K562 (cell line): Measurements from ENCODE around the gene C17orf113. TPM values are rescaled to one million over a fixed set of nuclear protein-coding genes. Genes with fewer than 3 reads are reported as not detected.

Experiments used
- ATAC-seq: fragments of 200-7000 bp; cut with Tn5 transposase; 3 replicates; pipeline ENCODE4 v1.9.1; 2020; ENCODE audit warnings: moderate library complexity
- BruUV-seq: library from RNA; stranded (reverse); fragments of 400-500 nt; replicated peaks from 2 replicates; lab custom pipeline; 2021; lab: Mats Ljungman, UMichigan
- CTCF ChIA-PET: fragments of 300-600 bp; formaldehyde crosslinking; extraction: SDS; loops from one replicate; lab custom pipeline; 2021; ENCODE audit warnings: low intra/inter-chr PET ratio; lab: Yijun Ruan, JAX
- POLR2A ChIA-PET: fragments of 300-600, 350-650 bp; sonication (Branson Sonifier 250); formaldehyde crosslinking; extraction: SDS; loops from one replicate; lab custom pipeline; 2021; ENCODE audit warnings: antibody characterized with exemption, inconsistent platforms; lab: Yijun Ruan, JAX
- DNase-seq, 4 experiments: peaks; one replicate each; pipeline versions ENCODE4 v3.0.0 to v3.0.0-alpha.2; 2011 to 2018; ENCODE audit warnings: low spot score in 3 of 4, mixed read lengths in 3 of 4; ENCODE audit errors: extremely low read depth in 1 of 4
- FAIRE-seq: peaks from 2 replicates; lab custom pipeline; 2011; peaks lifted over from hg19 to GRCh38; lab: Jason Lieb, UNC
- H2AFZ ChIP-seq: 2 replicates; pipeline ENCODE4 v1.6.0; 2011; ENCODE audit warnings: low read depth, low read length, control low read depth, inconsistent platforms
- H3K27ac ChIP-seq: fragments of 200-600 bp; 3 replicates; pipeline ENCODE4 v1.8.0; 2011; ENCODE audit warnings: low read depth, mild to moderate bottlenecking, control low read depth, inconsistent platforms, low read length, moderate library complexity, mixed read lengths; ENCODE audit errors: extremely low read depth
- H3K27me3 ChIP-seq, 2 experiments: fragments of 300-600 bp in 1 of 2; 2 replicates in 1 of 2; 3 replicates in 1 of 2; pipeline versions ENCODE4 v1.6.0 to v1.8.0; 2011; ENCODE audit warnings: inconsistent platforms in 2 of 2, low read length in 2 of 2, mild to moderate bottlenecking in 1 of 2, mixed read lengths in 1 of 2, moderate library complexity in 1 of 2; ENCODE audit not compliant: control insufficient read depth in 2 of 2, insufficient read depth in 2 of 2
- H3K36me3 ChIP-seq: fragments of 300-600 bp; 3 replicates; pipeline ENCODE4 v1.8.0; 2011; ENCODE audit warnings: mild to moderate bottlenecking, low read length, inconsistent platforms; ENCODE audit not compliant: control insufficient read depth, insufficient read depth
- H3K4me1 ChIP-seq, 2 experiments: fragments of 200-600 bp in 1 of 2; replicated peaks in 1 of 2; 2 replicates in 1 of 2; 3 replicates in 1 of 2; pipeline versions ENCODE4 v1.5.1 to v1.8.0; 2011; ENCODE audit warnings: inconsistent platforms in 2 of 2, low read length in 2 of 2, mild to moderate bottlenecking in 1 of 2, mixed read lengths in 1 of 2, moderate library complexity in 1 of 2; ENCODE audit not compliant: control insufficient read depth in 2 of 2, insufficient read depth in 2 of 2
- H3K4me2 ChIP-seq: 2 replicates; pipeline ENCODE4 v1.6.1; 2011; ENCODE audit warnings: low read length, control low read depth, inconsistent platforms, mixed read lengths; ENCODE audit not compliant: insufficient read depth
- H3K4me3 ChIP-seq: fragments of 200-600 bp; sonication (generic), shearing (Covaris generic); 2 replicates; pipeline ENCODE4 v1.5.1; 2016; ENCODE audit warnings: control low read depth, inconsistent platforms
- H3K79me2 ChIP-seq: fragments of 200-600 bp; 3 replicates; pipeline ENCODE4 v1.8.0; 2011; ENCODE audit warnings: low read length, inconsistent platforms; ENCODE audit not compliant: control insufficient read depth, insufficient read depth
- H3K9ac ChIP-seq, 2 experiments: 2 replicates each; pipeline versions ENCODE4 v1.6.0 to v1.6.1; 2011; ENCODE audit warnings: low read depth in 2 of 2, low read length in 2 of 2, control low read depth in 1 of 2, inconsistent platforms in 1 of 2, mild to moderate bottlenecking in 1 of 2, mixed read lengths in 1 of 2; ENCODE audit not compliant: insufficient read depth in 1 of 2
- H3K9me1 ChIP-seq: one replicate; pipeline ENCODE4 v1.6.0; 2011; ENCODE audit warnings: inconsistent platforms, mild to moderate bottlenecking, low read length, moderate library complexity; ENCODE audit not compliant: control insufficient read depth, insufficient read depth
- H3K9me3 ChIP-seq: replicated peaks from 2 replicates; pipeline ENCODE4 v1.5.1; 2011; ENCODE audit warnings: low read depth, low read length, inconsistent platforms; ENCODE audit not compliant: control insufficient read depth, insufficient read depth
- H4K20me1 ChIP-seq: replicated peaks from 2 replicates; pipeline ENCODE4 v1.6.1; 2011; ENCODE audit warnings: low read length, inconsistent platforms, mixed read lengths; ENCODE audit not compliant: control insufficient read depth, insufficient read depth
- PTTG1 ChIP-seq: fragments of 450-650 bp; IDR thresholded peaks from 2 replicates; pipeline ENCODE4 v1.6.1; 2016; ENCODE audit warnings: low read depth, mild to moderate bottlenecking, missing genetic modification characterization, missing compliant biosample characterization
- ZNF551 ChIP-seq: fragments of 250-450 bp; sonication (Bioruptor Pico); IDR thresholded peaks from 2 replicates; pipeline ENCODE4 v1.5.0; 2021; ENCODE audit warnings: mild to moderate bottlenecking, moderate library complexity
- ZNF79 ChIP-seq: fragments of 250-450 bp; sonication (Bioruptor Pico); IDR thresholded peaks from 2 replicates; pipeline ENCODE4 v1.4.0; 2020; ENCODE audit warnings: low read depth, mild to moderate bottlenecking, moderate library complexity
- WGBS: fragments of 100-300 bp; shearing (Covaris generic); methylation state at CpG from one replicate; pipeline ENCODE4 v1.1.6; 2016; ENCODE audit warnings: low coverage, mixed read lengths; ENCODE audit not compliant: insufficient coverage; ENCODE audit errors: missing lambda C conversion rate; 5-methylcytosine and 5-hydroxymethylcytosine counted together
- in situ Hi-C: fragments of 300-500 bp; cut with MboI; formaldehyde crosslinking; loops from 4 replicates; pipeline ENCODE4 v1.15.0; 2018; ENCODE audit warnings: inconsistent platforms, mixed read lengths
- intact Hi-C: fragments of 100-400 bp; cut with micrococcal nuclease; formaldehyde crosslinking; loops from 2 replicates; pipeline ENCODE4 v1.14.2; 2022
- polyA plus RNA-seq, 8 experiments: library from polyadenylated mRNA; depleted of rRNA in 4 of 8; stranded (reverse) in 5 of 8; unstranded in 3 of 8; fragments of >200 nt; fragmentation: Nextera tagmentation in 2 of 8; fragmentation: Illumina TruSeq in 1 of 8; extraction: Ambion mirVana in 2 of 8; extraction: Trizol in 1 of 8; gene quantifications; 2 replicates each; pipeline versions ENCODE4 v1.2.1 to v1.2.3, GENCODE V29; 2011 to 2014; ENCODE audit warnings: inconsistent platforms in 1 of 8, missing spikeins in 1 of 8
- total RNA-seq, 7 experiments: library from RNA; depleted of rRNA in 6 of 7; stranded (reverse); fragments of >200 nt in 6 of 7; fragmentation: Illumina TruSeq in 2 of 7; extraction: Trizol in 2 of 7; gene quantifications; 2 replicates each; pipeline versions ENCODE4 v1.2.1 to v1.2.3, GENCODE V29; 2011 to 2021; ENCODE audit warnings: low replicate concordance in 1 of 7
- TF ChIP-seq, protein P1 (sequence below): IDR thresholded peaks from 2 replicates; pipeline ENCODE4 v1.6.1; 2012; ENCODE audit warnings: low read depth, low read length, improper control_type of control experiment, borderline replicate concordance
- TF ChIP-seq, protein P2 (sequence below): fragments of 250-450 bp; sonication (Bioruptor Pico); IDR thresholded peaks from 2 replicates; pipeline ENCODE4 v1.6.1; 2021; ENCODE audit warnings: mild to moderate bottlenecking
- TF ChIP-seq, protein P3 (sequence below): sonication (generic); formaldehyde crosslinking; IDR thresholded peaks from 2 replicates; pipeline ENCODE4 v1.4.0; 2020; ENCODE audit warnings: mild to moderate bottlenecking, missing genetic modification reagents

Gene C17orf113
- total and polyA plus RNA-seq, 9 of the 15 experiments (the other 6 are each of a cell fraction or from before 2014, with no cell fraction given): 0.10 to 1.2 (median 0.31) TPM

DNA sequence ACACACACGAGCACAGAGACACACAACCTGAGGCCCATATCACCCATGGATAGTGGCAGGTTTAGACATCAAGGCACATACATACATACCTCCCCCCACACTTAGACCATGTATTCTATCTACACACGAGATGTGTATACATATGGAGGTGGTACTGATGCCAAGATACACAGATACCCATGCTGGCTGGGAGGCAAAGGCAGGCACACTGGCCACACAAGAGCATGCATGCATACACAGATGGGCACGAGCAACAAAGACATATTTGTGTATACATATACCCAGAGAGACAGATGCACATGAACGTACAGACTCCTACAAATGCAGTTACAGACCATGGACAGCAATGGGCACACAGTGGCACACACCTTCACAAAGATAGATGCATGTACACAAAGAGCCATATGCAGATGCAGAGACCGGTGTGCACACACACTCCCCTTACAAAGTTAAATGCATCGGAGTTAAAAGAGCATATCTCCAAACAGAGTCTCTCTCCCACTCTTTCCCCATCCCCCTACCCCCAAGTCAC is 2.0 kb upstream of the C17orf113 start (continued):
- TF ChIP-seq, protein P1, sequence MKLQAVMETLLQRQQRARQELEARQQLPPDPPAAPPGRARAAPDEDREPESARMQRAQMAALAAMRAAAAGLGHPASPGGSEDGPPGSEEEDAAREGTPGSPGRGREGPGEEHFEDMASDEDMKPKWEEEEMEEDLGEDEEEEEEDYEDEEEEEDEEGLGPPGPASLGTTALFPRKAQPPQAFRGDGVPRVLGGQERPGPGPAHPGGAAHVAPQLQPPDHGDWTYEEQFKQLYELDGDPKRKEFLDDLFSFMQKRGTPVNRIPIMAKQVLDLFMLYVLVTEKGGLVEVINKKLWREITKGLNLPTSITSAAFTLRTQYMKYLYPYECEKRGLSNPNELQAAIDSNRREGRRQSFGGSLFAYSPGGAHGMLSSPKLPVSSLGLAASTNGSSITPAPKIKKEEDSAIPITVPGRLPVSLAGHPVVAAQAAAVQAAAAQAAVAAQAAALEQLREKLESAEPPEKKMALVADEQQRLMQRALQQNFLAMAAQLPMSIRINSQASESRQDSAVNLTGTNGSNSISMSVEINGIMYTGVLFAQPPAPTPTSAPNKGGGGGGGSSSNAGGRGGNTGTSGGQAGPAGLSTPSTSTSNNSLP: no peak
- no peak for TF ChIP-seq ZNF79 (CRISPR knock-in tag)

DNA sequence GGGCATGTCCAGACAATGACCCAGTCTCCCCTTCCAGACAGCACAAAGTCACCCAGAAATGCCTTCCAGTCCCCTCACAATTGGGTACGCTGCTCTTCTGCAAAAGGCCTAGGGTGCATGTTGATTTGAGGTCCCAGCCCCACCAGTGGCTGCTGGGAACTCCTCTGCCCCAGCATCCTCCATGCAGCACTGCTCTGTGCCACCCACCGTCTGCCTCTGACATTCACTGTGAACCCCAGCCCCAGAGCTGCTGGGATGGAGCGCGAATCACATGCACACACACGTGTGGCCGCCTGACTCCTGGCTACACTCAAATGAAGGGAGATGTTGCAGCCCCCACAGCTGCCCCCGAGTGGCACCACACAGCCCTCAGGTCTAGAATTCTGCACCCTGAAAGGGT is 1.2 kb upstream of the C17orf113 start:
- FAIRE-seq (no peak), ATAC-seq (no peak), DNase-seq (no peak)
- H3K27ac ChIP-seq: no peak overlapping the region
- no peak overlapping the region for H3K4me3 ChIP-seq
- peaks cover 10 to 53% of the 10 kb centered on the region in 2 experiments; a peak in 4 of 5 replicates for H3K27me3 ChIP-seq
- H4K20me1 ChIP-seq: no peaks in the 10 kb centered on the region
- H3K36me3 ChIP-seq: no peaks in the 10 kb centered on the region
- POLR2A ChIA-PET: interaction anchor here (1.0 to 1.2 kb wide), 2 partner anchors 20 to 35 kb away, joined by 3 to 6 read pairs; partner anchors contain the start of gene DNAJC7
- H3K4me1 ChIP-seq: peaks cover 3 to 14% of the 10 kb centered on the region in 2 experiments; a peak in 3 of 5 replicates
- no peak overlapping the region; a peak in 1 of 4 replicates for H3K9ac ChIP-seq
- no peaks in the 10 kb centered on the region for H3K9me1 ChIP-seq
- CTCF ChIA-PET: no interaction called here
- in situ Hi-C loops: no loop called here
- no peaks in the 10 kb centered on the region for H3K9me3 ChIP-seq
- H3K79me2 ChIP-seq: no peaks in the 10 kb centered on the region
- 45% methylated on average over 7 of the region's 7 CpGs for WGBS
- intact Hi-C loops: no loop called here
- TF ChIP-seq PTTG1 (no peak), ZNF551 (no peak)
- TF ChIP-seq, protein P2, sequence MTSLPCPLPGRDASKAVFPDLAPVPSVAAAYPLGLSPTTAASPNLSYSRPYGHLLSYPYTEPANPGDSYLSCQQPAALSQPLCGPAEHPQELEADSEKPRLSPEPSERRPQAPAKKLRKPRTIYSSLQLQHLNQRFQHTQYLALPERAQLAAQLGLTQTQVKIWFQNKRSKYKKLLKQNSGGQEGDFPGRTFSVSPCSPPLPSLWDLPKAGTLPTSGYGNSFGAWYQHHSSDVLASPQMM (CRISPR knock-in tag): no peak
- TF ChIP-seq, protein P3, sequence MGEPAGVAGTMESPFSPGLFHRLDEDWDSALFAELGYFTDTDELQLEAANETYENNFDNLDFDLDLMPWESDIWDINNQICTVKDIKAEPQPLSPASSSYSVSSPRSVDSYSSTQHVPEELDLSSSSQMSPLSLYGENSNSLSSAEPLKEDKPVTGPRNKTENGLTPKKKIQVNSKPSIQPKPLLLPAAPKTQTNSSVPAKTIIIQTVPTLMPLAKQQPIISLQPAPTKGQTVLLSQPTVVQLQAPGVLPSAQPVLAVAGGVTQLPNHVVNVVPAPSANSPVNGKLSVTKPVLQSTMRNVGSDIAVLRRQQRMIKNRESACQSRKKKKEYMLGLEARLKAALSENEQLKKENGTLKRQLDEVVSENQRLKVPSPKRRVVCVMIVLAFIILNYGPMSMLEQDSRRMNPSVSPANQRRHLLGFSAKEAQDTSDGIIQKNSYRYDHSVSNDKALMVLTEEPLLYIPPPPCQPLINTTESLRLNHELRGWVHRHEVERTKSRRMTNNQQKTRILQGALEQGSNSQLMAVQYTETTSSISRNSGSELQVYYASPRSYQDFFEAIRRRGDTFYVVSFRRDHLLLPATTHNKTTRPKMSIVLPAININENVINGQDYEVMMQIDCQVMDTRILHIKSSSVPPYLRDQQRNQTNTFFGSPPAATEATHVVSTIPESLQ: no peak
- BruUV-seq: no TSS peak
- no peak overlapping the region for H2AFZ ChIP-seq
- no peak overlapping the region for H3K4me2 ChIP-seq
